Activated T-cell treated with anti-CD3 and anti-CD28 coated beads for 1 hour (primary cell): ENCODE measurements around the gene LDLRAD4.

ENCODE experiments used
- DNase-seq: peaks from one replicate; pipeline ENCODE4 v3.0.0-alpha.2; 2020; ENCODE audit warnings: low read depth

The LDLRAD4 gene

GRCh38 chr18:13309031-13309747 lies 90.6 kb downstream of the LDLRAD4 start:
- no peak for DNase-seq

DNA sequence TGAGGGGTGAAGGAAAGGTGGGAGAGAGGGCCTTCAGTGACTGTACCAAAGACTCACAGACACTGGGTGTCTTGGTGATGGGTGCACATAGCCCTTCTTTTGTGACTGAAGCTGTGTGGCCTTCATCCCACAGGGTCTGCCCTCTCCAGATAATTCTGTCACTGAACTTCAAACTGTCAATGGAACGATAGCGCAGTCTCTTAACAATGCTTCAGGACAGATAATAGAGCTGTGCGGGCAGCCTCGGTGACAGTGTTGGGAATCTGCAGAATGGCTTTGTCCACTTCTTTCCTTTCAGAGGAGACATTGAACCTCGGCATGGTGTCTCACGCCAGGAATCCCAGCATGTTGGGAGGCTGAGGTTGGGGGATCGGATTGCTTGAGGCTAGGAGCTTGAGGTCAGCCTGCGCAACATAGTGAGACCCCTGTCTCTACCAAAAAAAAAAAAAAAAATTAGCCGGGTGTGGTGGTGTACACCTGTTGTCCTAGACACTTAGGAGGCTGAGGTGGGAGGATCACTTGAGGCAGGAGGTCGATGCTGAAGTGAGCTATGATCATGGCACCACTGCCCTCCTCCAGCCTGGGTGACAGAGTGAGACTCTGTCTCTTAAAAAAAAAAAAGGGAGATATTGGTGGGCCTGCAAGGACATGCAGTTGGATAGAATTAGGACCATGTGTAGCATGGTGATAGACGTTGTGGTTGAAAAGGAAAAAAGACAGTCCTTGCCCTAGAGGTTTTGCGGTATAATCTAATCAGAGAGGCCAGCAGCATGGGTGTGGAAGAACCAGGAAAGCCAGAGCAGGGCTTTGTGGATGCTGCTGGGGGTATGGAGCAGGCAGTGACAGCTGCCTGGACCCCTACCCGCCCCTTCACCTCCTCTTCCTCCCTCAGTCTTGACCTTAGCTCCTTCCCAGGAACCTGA lies 91.4 kb downstream of the LDLRAD4 start:
- DNase-seq: no peak

GRCh38 chr18:13311193-13311592 lies 92.6 kb downstream of the LDLRAD4 start:
- DNase-seq: no peak

DNA sequence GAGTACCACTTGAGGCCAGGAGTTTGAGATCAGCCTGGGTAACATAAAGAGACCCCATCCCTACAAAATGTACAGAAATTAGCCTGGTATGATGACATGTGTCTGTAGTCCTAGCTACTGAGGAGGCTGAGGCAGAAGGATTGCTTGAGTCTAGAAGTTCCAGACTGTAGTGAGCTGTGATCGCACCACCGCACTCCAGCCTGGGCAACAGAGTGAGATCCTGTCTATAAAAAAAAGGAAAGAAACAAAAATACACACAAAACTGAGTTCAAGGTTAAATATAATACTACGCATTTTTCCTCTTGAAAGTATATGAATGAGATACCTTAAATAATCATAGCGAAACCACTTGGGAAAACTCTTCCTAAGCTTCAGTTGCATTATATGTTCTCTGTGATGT lies 94.0 kb downstream of the LDLRAD4 start:
- DNase-seq: no peak

DNA sequence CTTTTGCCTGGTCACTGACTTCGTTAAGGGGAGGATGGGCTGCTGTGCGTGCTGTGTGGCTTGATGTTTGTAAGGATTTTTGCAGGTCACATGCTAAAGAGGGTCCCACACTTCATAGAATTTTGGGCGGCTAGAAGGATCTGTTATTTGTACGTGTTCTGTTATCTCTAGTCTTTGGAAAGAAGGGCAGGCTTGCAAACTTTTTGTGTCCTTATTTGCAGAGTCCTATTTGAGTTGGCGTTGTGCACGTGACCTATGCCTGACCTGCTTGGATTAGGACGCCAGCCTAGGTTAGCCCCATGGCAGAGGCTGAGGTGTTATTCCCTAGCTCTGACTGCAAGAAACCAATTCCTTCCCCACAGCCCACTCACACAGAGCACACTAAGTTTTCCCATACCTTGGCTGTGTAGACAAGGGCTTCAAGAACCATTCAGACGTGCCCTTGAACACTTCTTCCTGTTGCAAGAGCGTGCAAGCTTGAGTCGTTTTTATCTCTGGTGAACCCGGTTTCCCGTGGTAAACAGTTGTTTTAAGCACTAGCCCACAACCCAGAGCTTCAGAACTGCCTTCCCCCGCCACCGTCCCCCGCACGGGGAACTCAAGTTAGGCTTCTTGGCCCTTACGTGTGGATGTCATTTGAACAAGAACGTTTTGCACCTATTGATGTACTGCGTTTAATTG lies 94.6 kb downstream of the LDLRAD4 start:
- peak; percentile 16 for DNase-seq

DNA sequence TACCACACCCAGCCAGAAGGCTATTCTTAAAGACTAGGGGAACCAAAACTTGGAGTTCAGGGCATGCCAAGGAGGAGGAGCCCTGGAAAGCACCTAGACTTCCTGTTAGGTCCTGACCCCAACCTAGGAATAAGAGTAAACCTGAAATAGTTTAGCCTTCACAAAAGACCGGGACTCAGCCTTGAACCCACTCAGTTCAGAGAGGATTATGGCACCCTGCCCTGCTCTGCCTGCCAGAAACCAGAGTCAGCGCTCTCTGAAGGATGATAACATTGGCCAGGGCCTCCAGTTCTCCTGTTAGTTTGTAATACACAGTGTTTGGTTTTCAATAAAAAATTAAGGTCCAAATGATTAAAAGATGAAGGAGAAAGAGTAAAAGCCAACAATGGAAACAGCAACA lies 96.4 kb downstream of the LDLRAD4 start:
- no peak for DNase-seq

- no peak for DNase-seq
Measured at GRCh38 chr18:13316063-13316462, 97.5 kb downstream of the LDLRAD4 start.

- no peak for DNase-seq
Measured at GRCh38 chr18:13317801-13318200, 99.2 kb downstream of the LDLRAD4 start.

DNA sequence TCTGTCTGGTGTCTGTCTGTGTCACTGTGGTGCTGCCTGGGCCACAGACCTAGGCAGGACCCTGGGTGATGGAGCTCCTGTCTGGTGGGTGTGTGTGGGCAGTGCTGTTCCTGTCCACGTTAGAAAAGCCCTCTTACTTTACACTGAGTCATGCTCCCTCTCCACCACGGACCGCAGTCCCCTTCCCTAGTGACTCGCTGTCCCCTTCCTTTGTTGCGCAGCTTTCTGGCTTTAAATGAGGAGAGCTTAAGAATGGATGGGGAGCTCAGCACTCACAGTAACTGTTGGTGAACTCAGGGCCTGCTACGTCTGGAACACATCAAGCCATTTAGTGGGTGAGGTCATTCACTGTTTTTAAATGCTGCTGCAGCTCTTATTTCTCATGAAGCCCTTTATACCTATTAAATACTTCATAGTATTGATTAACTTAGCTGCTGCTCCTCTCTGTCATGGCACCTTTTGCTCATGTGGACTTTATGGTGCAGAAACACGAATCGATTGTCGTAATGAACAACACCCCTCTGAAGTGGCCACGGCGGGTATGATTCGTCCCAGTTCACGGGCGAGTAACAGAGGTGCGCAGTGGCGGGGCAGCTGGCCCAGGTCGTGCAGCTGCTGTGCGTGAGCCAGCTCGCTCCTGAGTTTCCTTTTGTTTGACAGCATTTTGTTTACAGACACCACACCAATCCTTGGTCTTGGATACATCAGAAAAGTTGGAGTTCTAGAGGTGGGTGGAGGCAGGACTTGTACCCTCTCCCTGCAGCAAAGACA lies 100.4 kb downstream of the LDLRAD4 start:
- DNase-seq: no peak

- no peak for DNase-seq
Measured at GRCh38 chr18:13319629-13320028, 101.1 kb downstream of the LDLRAD4 start.

DNA sequence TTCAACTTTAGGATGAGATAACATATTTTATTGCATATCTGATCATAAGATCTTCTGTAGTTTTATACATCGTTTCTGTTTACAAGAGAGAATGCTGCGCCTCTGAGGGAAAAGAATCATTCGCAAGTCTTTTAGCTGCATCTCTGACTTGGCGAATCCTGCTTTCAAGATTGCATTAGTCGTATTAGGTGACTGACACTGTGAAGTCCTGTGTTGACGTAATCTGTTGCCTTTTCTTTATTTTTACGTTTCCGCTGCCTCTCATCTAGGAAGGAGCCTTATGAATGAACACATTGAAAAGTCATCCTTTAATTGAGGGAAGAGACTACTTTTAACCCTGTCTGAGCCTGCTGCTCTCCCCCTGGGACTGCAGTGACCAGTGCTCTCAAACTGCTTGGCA lies 101.5 kb downstream of the LDLRAD4 start:
- DNase-seq: no peak

GRCh38 chr18:13320891-13321425 lies 102.4 kb downstream of the LDLRAD4 start:
- DNase-seq: no peak

DNA sequence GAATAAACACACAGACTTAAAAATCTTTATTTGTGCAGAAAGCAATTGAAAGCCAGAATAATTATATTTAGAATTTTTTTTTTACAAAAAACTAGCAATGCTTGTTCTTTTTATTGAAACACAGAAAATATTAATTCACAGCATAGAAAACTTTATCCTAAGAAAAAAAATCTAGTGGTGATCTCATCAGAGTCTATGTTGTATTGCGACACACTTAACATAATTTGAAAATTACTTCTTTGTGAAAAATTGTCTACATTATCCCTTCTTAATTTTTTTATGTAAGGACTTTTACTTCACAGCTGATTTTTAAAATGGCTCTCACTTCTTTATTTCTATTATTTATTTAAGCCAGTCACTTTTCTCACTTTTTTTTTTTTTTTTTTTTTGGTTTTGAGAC lies 103.4 kb downstream of the LDLRAD4 start:
- DNase-seq: no peak

DNA sequence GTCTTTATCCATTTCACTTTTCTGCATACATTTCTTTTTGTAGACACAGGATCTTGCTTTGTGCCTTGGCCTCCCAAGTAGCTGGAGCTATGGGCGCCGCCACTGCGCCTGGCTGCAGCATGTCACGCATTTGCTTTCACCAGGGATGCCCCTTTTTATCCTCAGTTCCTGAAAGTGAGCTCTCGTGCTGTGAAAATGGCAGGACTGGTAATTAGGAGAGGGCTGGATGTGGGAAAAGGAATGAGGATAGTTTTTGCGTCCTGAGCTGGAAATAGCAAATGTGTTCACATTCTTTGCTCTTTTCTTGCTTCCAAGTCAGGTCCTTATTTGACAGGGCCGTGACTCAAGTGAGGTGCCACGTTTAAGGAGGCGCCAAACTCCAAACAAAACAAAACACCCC lies 104.6 kb downstream of the LDLRAD4 start:
- no peak for DNase-seq

DNA sequence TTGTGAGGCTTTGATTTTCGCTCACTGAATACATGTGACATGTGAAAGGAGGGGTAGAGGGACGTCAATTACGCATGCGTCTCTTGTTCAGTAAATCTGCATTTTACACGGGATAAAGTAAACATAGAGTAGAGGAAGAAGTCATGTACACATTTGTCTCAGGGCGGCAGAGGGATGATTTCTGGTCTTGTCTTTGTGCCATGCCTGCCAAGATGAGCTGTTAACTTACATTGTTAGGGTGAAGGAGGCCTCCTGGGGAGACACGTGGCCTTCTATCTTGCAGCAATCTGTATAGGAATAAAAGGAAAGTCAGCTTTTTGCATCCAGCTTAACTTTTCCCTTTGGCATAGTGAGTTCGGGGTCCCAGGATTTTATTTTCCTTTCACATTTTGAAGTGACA lies 106.3 kb downstream of the LDLRAD4 start:
- DNase-seq: no peak

DNA sequence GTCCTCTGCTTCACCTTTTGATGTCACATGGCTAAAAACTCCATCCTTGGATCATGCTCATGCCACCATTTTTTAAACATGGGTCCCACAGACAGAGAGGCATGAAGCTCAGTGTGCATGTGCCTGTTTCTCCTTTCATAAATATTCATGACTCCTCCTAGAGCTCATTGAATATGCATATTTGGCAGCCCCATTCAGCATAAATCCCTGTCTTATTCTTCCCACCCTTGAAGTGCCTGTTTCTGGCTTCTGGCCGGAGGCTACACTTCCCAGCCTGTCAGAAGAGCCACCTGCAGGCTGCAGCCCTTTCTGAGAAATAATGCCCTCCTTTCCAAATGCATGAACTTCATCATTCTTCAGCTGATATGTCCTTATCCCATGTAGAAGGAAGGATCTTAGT lies 109.7 kb downstream of the LDLRAD4 start:
- DNase-seq: no peak

DNA sequence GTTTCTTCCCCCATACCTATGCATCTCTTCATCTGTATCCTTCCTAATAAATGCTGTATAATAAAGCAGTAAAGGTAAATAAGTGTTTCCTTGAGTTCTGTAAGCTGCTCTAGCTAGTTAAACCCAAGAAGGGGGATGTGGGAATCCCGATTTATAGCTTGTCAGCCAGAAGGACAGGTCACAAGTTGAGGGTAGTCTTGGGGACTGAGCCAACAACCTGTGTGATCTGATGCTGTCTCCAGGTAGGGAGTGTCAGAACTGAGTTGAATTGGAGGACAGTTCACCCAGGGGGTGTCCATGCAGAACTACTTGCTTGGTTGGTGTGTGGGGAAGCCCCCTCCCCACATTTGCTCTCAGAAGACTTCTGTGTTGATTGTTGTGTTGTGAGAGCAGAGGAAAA lies 112.4 kb downstream of the LDLRAD4 start:
- DNase-seq: no peak

GRCh38 chr18:13331846-13332245 lies 113.3 kb downstream of the LDLRAD4 start:
- no peak for DNase-seq

GRCh38 chr18:13332874-13333273 lies 114.3 kb downstream of the LDLRAD4 start:
- no peak for DNase-seq

GRCh38 chr18:13335903-13336302 lies 117.3 kb downstream of the LDLRAD4 start:
- no peak for DNase-seq

DNA sequence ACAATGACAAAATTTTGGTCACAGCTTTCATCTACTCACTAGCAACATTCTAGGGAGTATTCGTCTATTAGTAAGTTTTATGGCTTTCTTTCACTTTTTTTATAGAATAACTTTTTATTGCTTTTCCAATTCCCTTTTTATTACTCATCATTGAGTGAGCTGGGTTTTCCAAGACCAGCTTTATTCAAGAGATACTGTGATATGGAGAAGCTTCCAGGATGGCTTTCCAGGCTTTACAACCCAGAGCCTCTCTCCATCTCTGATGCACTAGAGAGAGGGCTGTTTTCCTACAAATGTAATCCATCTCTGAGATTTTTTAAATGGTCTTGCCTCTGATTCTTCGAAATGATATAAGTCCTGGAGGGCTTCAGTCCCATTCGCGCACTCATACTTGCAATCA lies 118.3 kb downstream of the LDLRAD4 start:
- no peak for DNase-seq

DNA sequence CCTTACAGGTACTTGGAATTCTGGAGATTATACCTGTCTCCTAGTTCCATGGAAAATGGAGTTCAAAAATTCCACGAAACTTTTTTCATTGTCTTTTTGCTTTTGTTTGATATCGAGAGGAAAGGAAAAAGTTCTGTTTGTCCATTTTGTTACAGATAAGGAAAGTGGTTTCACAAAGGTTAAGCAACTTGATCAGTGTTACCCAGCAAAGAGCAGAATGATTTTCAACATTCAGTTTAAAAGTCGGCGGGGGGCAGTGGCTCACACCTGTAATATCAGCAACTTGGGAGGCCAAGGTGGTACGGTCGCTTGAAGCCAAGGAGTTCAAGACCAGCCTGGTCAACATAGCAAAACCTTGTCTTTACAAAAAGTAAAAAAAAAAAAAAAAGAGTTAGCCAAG lies 118.8 kb downstream of the LDLRAD4 start:
- no peak for DNase-seq
